K562 (cell line): ENCODE results near the gene TREM1. TPM values are rescaled to one million over a fixed set of nuclear protein-coding genes. Genes with fewer than 3 reads are reported as not detected.

Source experiments
- FIP1L1 ChIP-seq: fragments of 200-400 bp; formaldehyde crosslinking; IDR thresholded peaks from 2 replicates; pipeline ENCODE4 v1.6.1; 2018; ENCODE audit warnings: mild to moderate bottlenecking, low read depth, low read length; ENCODE audit not compliant: poor library complexity, severe bottlenecking
- FOS ChIP-seq: IDR thresholded peaks from 3 replicates; pipeline ENCODE4 v1.6.1; 2011; ENCODE audit not compliant: insufficient read length; ENCODE audit errors: extremely low read depth
- TBL1XR1 ChIP-seq, 2 experiments: IDR thresholded peaks; 2 replicates each; pipeline ENCODE4 v1.6.1; 2012; ENCODE audit warnings: improper control_type of control experiment in 2 of 2, low read length in 2 of 2, mild to moderate bottlenecking in 1 of 2
- polyA plus RNA-seq, 8 experiments: library from polyadenylated mRNA; depleted of rRNA in 4 of 8; stranded (reverse) in 5 of 8; unstranded in 3 of 8; fragments of >200 nt; fragmentation: Nextera tagmentation in 2 of 8; fragmentation: Illumina TruSeq in 1 of 8; extraction: Ambion mirVana in 2 of 8; extraction: Trizol in 1 of 8; gene quantifications; 2 replicates each; pipeline versions ENCODE4 v1.2.1 to v1.2.3, GENCODE V29; 2011 to 2014; ENCODE audit warnings: inconsistent platforms in 1 of 8, missing spikeins in 1 of 8
- total RNA-seq, 7 experiments: library from RNA; depleted of rRNA in 6 of 7; stranded (reverse); fragments of >200 nt in 6 of 7; fragmentation: Illumina TruSeq in 2 of 7; extraction: Trizol in 2 of 7; gene quantifications; 2 replicates each; pipeline versions ENCODE4 v1.2.1 to v1.2.3, GENCODE V29; 2011 to 2021; ENCODE audit warnings: low replicate concordance in 1 of 7
- TF ChIP-seq, protein P1 (sequence below): sonication (generic); formaldehyde crosslinking; IDR thresholded peaks from 2 replicates; pipeline ENCODE4 v1.8.1; 2022; ENCODE audit warnings: missing genetic modification reagents
- TF ChIP-seq, protein P2 (sequence below): fragments of 200-600 bp; sonication (generic); IDR thresholded peaks from one replicate; pipeline ENCODE4 v1.6.1; 2012; ENCODE audit warnings: mild to moderate bottlenecking, low read depth, low read length, inconsistent platforms
- TF ChIP-seq, protein P3 (sequence below): sonication (generic); IDR thresholded peaks from 2 replicates; pipeline ENCODE4 v1.6.1; 2016
- TF ChIP-seq, protein P4 (sequence below): sonication (generic); formaldehyde crosslinking; IDR thresholded peaks from 2 replicates; pipeline ENCODE4 v1.8.1; 2023; ENCODE audit warnings: mild to moderate bottlenecking, missing genetic modification reagents, moderate library complexity

The TREM1 gene
- total and polyA plus RNA-seq, 9 of the 15 experiments (the other 6 are each of a cell fraction or from before 2014, with no cell fraction given) = not detected

DNA sequence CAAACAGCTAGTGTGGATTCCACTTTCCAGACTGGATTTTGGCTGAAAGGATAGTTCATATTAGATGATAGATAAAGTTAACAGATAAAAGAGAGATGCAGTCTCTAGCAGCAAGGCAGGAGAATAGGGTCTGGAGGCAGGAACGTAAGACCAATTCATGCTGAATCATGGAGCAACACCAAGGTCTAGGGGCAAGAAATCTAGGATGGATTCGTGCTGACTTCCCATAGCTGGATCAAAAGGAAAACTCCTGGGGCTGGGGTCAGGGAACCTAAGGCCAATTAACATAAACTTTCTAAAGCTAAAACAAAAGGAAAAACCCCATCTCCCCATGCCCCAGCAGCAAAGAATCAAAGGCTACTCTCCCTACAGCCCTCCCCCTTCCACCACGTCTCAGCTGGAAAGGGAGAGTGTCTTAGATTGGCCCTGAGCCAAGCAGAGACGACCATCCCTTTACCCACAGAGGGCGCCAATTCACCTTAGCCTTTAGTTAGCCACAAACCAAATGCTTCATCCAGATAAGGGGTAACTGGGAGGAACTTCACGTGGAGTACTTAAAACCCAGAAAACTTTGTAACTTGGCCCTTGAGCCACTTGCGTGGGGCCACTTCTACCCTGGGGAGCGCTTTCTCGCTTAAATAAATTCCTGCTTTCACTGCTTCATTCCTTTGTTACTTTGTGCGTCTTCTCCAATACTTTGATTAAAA is 7.6 kb downstream of the TREM1 start (continued):
- TF ChIP-seq, protein P1, sequence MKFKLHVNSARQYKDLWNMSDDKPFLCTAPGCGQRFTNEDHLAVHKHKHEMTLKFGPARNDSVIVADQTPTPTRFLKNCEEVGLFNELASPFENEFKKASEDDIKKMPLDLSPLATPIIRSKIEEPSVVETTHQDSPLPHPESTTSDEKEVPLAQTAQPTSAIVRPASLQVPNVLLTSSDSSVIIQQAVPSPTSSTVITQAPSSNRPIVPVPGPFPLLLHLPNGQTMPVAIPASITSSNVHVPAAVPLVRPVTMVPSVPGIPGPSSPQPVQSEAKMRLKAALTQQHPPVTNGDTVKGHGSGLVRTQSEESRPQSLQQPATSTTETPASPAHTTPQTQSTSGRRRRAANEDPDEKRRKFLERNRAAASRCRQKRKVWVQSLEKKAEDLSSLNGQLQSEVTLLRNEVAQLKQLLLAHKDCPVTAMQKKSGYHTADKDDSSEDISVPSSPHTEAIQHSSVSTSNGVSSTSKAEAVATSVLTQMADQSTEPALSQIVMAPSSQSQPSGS = no peak
- peak in 1 of 2 experiments; percentile 85; a peak in 2 of 4 replicates for TF ChIP-seq TBL1XR1 (IDR thresholded peaks at IDR 0.05; ENCODE audit: low read length in 2 of 2)
- TF ChIP-seq, protein P2, sequence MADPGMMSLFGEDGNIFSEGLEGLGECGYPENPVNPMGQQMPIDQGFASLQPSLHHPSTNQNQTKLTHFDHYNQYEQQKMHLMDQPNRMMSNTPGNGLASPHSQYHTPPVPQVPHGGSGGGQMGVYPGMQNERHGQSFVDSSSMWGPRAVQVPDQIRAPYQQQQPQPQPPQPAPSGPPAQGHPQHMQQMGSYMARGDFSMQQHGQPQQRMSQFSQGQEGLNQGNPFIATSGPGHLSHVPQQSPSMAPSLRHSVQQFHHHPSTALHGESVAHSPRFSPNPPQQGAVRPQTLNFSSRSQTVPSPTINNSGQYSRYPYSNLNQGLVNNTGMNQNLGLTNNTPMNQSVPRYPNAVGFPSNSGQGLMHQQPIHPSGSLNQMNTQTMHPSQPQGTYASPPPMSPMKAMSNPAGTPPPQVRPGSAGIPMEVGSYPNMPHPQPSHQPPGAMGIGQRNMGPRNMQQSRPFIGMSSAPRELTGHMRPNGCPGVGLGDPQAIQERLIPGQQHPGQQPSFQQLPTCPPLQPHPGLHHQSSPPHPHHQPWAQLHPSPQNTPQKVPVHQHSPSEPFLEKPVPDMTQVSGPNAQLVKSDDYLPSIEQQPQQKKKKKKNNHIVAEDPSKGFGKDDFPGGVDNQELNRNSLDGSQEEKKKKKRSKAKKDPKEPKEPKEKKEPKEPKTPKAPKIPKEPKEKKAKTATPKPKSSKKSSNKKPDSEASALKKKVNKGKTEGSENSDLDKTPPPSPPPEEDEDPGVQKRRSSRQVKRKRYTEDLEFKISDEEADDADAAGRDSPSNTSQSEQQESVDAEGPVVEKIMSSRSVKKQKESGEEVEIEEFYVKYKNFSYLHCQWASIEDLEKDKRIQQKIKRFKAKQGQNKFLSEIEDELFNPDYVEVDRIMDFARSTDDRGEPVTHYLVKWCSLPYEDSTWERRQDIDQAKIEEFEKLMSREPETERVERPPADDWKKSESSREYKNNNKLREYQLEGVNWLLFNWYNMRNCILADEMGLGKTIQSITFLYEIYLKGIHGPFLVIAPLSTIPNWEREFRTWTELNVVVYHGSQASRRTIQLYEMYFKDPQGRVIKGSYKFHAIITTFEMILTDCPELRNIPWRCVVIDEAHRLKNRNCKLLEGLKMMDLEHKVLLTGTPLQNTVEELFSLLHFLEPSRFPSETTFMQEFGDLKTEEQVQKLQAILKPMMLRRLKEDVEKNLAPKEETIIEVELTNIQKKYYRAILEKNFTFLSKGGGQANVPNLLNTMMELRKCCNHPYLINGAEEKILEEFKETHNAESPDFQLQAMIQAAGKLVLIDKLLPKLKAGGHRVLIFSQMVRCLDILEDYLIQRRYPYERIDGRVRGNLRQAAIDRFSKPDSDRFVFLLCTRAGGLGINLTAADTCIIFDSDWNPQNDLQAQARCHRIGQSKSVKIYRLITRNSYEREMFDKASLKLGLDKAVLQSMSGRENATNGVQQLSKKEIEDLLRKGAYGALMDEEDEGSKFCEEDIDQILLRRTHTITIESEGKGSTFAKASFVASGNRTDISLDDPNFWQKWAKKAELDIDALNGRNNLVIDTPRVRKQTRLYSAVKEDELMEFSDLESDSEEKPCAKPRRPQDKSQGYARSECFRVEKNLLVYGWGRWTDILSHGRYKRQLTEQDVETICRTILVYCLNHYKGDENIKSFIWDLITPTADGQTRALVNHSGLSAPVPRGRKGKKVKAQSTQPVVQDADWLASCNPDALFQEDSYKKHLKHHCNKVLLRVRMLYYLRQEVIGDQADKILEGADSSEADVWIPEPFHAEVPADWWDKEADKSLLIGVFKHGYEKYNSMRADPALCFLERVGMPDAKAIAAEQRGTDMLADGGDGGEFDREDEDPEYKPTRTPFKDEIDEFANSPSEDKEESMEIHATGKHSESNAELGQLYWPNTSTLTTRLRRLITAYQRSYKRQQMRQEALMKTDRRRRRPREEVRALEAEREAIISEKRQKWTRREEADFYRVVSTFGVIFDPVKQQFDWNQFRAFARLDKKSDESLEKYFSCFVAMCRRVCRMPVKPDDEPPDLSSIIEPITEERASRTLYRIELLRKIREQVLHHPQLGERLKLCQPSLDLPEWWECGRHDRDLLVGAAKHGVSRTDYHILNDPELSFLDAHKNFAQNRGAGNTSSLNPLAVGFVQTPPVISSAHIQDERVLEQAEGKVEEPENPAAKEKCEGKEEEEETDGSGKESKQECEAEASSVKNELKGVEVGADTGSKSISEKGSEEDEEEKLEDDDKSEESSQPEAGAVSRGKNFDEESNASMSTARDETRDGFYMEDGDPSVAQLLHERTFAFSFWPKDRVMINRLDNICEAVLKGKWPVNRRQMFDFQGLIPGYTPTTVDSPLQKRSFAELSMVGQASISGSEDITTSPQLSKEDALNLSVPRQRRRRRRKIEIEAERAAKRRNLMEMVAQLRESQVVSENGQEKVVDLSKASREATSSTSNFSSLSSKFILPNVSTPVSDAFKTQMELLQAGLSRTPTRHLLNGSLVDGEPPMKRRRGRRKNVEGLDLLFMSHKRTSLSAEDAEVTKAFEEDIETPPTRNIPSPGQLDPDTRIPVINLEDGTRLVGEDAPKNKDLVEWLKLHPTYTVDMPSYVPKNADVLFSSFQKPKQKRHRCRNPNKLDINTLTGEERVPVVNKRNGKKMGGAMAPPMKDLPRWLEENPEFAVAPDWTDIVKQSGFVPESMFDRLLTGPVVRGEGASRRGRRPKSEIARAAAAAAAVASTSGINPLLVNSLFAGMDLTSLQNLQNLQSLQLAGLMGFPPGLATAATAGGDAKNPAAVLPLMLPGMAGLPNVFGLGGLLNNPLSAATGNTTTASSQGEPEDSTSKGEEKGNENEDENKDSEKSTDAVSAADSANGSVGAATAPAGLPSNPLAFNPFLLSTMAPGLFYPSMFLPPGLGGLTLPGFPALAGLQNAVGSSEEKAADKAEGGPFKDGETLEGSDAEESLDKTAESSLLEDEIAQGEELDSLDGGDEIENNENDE = no peak
- no peak for TF ChIP-seq FOS
- TF ChIP-seq, protein P3, sequence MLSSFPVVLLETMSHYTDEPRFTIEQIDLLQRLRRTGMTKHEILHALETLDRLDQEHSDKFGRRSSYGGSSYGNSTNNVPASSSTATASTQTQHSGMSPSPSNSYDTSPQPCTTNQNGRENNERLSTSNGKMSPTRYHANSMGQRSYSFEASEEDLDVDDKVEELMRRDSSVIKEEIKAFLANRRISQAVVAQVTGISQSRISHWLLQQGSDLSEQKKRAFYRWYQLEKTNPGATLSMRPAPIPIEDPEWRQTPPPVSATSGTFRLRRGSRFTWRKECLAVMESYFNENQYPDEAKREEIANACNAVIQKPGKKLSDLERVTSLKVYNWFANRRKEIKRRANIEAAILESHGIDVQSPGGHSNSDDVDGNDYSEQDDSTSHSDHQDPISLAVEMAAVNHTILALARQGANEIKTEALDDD = peak; percentile 98
- TF ChIP-seq, protein P4, sequence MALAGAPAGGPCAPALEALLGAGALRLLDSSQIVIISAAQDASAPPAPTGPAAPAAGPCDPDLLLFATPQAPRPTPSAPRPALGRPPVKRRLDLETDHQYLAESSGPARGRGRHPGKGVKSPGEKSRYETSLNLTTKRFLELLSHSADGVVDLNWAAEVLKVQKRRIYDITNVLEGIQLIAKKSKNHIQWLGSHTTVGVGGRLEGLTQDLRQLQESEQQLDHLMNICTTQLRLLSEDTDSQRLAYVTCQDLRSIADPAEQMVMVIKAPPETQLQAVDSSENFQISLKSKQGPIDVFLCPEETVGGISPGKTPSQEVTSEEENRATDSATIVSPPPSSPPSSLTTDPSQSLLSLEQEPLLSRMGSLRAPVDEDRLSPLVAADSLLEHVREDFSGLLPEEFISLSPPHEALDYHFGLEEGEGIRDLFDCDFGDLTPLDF (CRISPR knock-in tag) = no peak
- no peak for TF ChIP-seq FIP1L1
